Lung microvascular endothelial cell (primary cell): ENCODE results near the gene TMEM203. TPM values are rescaled to one million over a fixed set of nuclear protein-coding genes. Genes with fewer than 3 reads are reported as not detected.
A peak's percentile ranks its signal among the peaks of the same experiment; 100 is the strongest.

Source experiments
- DNase-seq, 2 donors: peaks; one replicate each; pipeline versions ENCODE4 v3.0.0 to v3.0.0-alpha.2; 2010; ENCODE audit warnings: low read depth in 2 of 2
- total RNA-seq: library from RNA; depleted of rRNA; stranded (reverse); fragments of >200 nt; gene quantifications from 2 replicates; pipeline ENCODE4 v1.2.1, GENCODE V29; 2014

The TMEM203 gene
- total RNA-seq, 1 donor from 2014 or later = 26.0 TPM

GRCh38 chr9:137219757-137220316, 14.4 kb upstream of the TMEM203 start:
- no peak for DNase-seq

GRCh38 chr9:137218754-137219271, 13.4 kb upstream of the TMEM203 start:
- DNase-seq = peak in 1 of 2 donors; percentile 46

- no peak for DNase-seq
Measured at GRCh38 chr9:137218212-137218753, 12.8 kb upstream of the TMEM203 start.

- no peak for DNase-seq
Measured at GRCh38 chr9:137217276-137218211, 12.1 kb upstream of the TMEM203 start.

- no peak for DNase-seq
Measured at GRCh38 chr9:137216188-137216965, 10.9 kb upstream of the TMEM203 start.

GRCh38 chr9:137215196-137215986, 9.9 kb upstream of the TMEM203 start:
- DNase-seq = no peak

- DNase-seq = no peak
Measured at GRCh38 chr9:137214620-137215019, 9.2 kb upstream of the TMEM203 start.

GRCh38 chr9:137213160-137214060, 8.0 kb upstream of the TMEM203 start:
- no peak for DNase-seq

- no peak for DNase-seq
Measured at GRCh38 chr9:137212520-137212919, 7.1 kb upstream of the TMEM203 start.

- no peak for DNase-seq
Measured at GRCh38 chr9:137211532-137211931, 6.1 kb upstream of the TMEM203 start.

- DNase-seq = no peak
Measured at GRCh38 chr9:137206602-137207001, 1.2 kb upstream of the TMEM203 start.

GRCh38 chr9:137204731-137205125, 720 bp downstream of the TMEM203 start:
- no peak for DNase-seq

- no peak for DNase-seq
Measured at GRCh38 chr9:137202966-137203365, 2.5 kb downstream of the TMEM203 start.

- no peak for DNase-seq
Measured at GRCh38 chr9:137201205-137201868, 4.1 kb downstream of the TMEM203 start.

- peak; percentile 99 for DNase-seq
Measured at GRCh38 chr9:137200311-137201204, 4.9 kb downstream of the TMEM203 start, which contains the start of gene TPRN. Gene TPRN, minus strand, starts transcription at chr9:137200741. Its CDS starts 30 bp downstream, at chr9:137200711.

- DNase-seq = no peak
Measured at GRCh38 chr9:137199411-137200121, 5.9 kb downstream of the TMEM203 start.

- no peak for DNase-seq
Measured at GRCh38 chr9:137198902-137199283, 6.6 kb downstream of the TMEM203 start.
